ENCODE results near the gene SFSWAP.
"Not testable (repeated sequence)": the region's sequence is repeated elsewhere in the genome, so short reads cannot be mapped to it uniquely, and the experiment has no call there.

SFSWAP gene

GRCh38 chr12:131761638-131762037 is 50.7 kb downstream of the SFSWAP start:
- DNase-seq (ENCODE audit: low read depth): no peak

- no peak for DNase-seq (ENCODE audit: low read depth)
These were observed 53.8 kb downstream of the SFSWAP start for GRCh38 chr12:131764738-131765137.

GRCh38 chr12:131765961-131766360 is 55.1 kb downstream of the SFSWAP start:
- DNase-seq (ENCODE audit: low read depth): no peak

GRCh38 chr12:131766382-131767107 is 55.7 kb downstream of the SFSWAP start:
- no peak for DNase-seq (ENCODE audit: low read depth)

GRCh38 chr12:131770120-131770519 is 59.2 kb downstream of the SFSWAP start:
- DNase-seq (ENCODE audit: low read depth): no peak

- DNase-seq (ENCODE audit: low read depth): no peak
These were observed 61.1 kb downstream of the SFSWAP start for GRCh38 chr12:131771965-131772364.

GRCh38 chr12:131773582-131774221 is 62.8 kb downstream of the SFSWAP start:
- no peak for DNase-seq (ENCODE audit: low read depth)

GRCh38 chr12:131774576-131775391 is 63.9 kb downstream of the SFSWAP start:
- no peak for DNase-seq (ENCODE audit: low read depth)

- no peak for DNase-seq (ENCODE audit: low read depth)
These were observed 64.7 kb downstream of the SFSWAP start for GRCh38 chr12:131775392-131776236.

GRCh38 chr12:131776237-131776889 is 65.5 kb downstream of the SFSWAP start:
- DNase-seq (ENCODE audit: low read depth): no peak

GRCh38 chr12:131777269-131777668 is 66.4 kb downstream of the SFSWAP start:
- not testable (repeated sequence) for DNase-seq (ENCODE audit: low read depth)

- no peak for DNase-seq (ENCODE audit: low read depth)
These were observed 68.1 kb downstream of the SFSWAP start for GRCh38 chr12:131779027-131779426.

GRCh38 chr12:131782061-131782460 is 71.2 kb downstream of the SFSWAP start:
- no peak for DNase-seq (ENCODE audit: low read depth)

- no peak for DNase-seq (ENCODE audit: low read depth)
These were observed 73.1 kb downstream of the SFSWAP start for GRCh38 chr12:131783915-131784541.

GRCh38 chr12:131784909-131785762 is 74.2 kb downstream of the SFSWAP start:
- DNase-seq (ENCODE audit: low read depth): no peak

GRCh38 chr12:131785763-131786330 is 75.0 kb downstream of the SFSWAP start:
- DNase-seq (ENCODE audit: low read depth): no peak

- DNase-seq (ENCODE audit: low read depth): no peak
These were observed 75.4 kb downstream of the SFSWAP start for GRCh38 chr12:131786331-131786730.

- DNase-seq (ENCODE audit: low read depth): no peak
These were observed 76.3 kb downstream of the SFSWAP start for GRCh38 chr12:131787143-131787660.

GRCh38 chr12:131788070-131788469 is 77.2 kb downstream of the SFSWAP start:
- DNase-seq (ENCODE audit: low read depth): no peak
